Osteocyte (in vitro differentiated cells): Measurements from ENCODE around the gene SH3BP5L. TPM values are rescaled to one million over a fixed set of nuclear protein-coding genes. Genes with fewer than 3 reads are reported as not detected.
A peak's percentile ranks its signal among the peaks of the same experiment; 100 is the strongest.

Experiments
- DNase-seq: peaks from one replicate; pipeline ENCODE4 v3.0.0; 2021; ENCODE audit warnings: mixed read lengths; ENCODE audit not compliant: unreplicated experiment; ENCODE audit errors: extremely low spot score
- H3K27ac Mint-ChIP-seq: one replicate; pipeline ENCODE4 v1.8.0; 2021; ENCODE audit warnings: mild to moderate bottlenecking, mixed read lengths; ENCODE audit not compliant: unreplicated experiment
- H3K27me3 Mint-ChIP-seq: one replicate; pipeline ENCODE4 v1.8.0; 2021; ENCODE audit warnings: mixed read lengths; ENCODE audit not compliant: unreplicated experiment
- H3K36me3 Mint-ChIP-seq: one replicate; pipeline ENCODE4 v1.8.0; 2021; ENCODE audit warnings: mixed read lengths; ENCODE audit not compliant: unreplicated experiment
- H3K4me1 Mint-ChIP-seq: one replicate; pipeline ENCODE4 v1.8.0; 2021; ENCODE audit warnings: mixed read lengths; ENCODE audit not compliant: unreplicated experiment
- H3K4me3 Mint-ChIP-seq: one replicate; pipeline ENCODE4 v1.8.0; 2021; ENCODE audit warnings: mild to moderate bottlenecking, moderate library complexity, mixed read lengths; ENCODE audit not compliant: unreplicated experiment
- H3K9me3 Mint-ChIP-seq: one replicate; pipeline ENCODE4 v1.8.0; 2021; ENCODE audit warnings: mixed read lengths; ENCODE audit not compliant: unreplicated experiment
- total RNA-seq: library from RNA; stranded (reverse); gene quantifications from 2 replicates; pipeline ENCODE4 v1.2.1, GENCODE V29; 2021
- TF ChIP-seq, protein P1 (sequence below): fragments of 200-600 bp; sonication (generic); IDR thresholded peaks from 2 replicates; pipeline ENCODE4 v1.5.0; 2021; ENCODE audit warnings: antibody characterized with exemption, mild to moderate bottlenecking, moderate library complexity

SH3BP5L gene
- total RNA-seq, 1 donor from 2014 or later = 32.4 TPM

DNA sequence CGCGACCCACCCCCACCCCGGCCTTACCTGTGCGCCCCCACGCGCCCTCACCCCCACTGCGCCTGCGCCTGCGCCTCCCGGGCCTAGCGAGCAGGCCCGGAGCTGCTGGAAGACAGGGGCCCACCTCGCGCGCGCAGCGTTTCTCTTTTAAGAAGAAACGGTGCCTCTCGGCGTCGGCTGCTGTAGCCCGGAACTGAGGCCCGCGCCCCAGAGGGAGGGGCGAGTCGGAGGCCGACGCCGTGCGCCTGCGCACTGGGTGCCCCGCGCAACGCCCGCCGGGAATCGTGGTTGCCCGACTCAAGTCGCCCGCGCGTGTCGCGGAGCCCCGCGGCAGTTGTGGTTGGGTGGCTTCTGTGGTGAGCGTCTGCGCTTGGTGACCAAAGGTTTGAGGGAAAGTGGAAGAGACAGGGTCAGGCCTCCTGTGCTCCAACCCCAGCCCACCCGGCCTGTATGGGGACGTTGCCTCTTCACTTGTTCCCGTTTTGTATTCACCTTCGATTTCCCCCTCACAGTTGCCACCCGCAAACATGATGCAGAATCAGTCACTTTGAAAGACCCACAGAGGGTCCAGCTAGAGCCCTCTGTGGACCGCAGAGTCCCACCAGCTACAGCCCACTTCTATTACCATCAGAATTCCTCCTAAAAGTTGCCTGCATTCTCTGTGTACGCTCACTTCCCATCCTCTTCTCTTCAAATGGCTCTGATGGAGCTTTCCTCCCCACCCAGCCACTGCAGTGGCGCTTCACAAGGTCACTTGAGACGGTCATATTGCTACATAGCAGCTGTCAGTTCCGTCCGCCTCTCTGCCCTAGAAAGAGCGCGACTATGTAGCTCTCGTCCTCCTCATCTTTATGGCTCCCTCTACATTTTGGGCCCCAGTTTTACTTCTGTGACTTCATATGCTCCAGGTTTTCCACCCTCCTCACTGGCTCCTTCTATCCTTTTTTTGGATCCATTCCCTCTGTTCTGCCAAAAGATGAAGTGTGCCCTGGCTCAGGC, 33.5 kb upstream of the SH3BP5L start, which contains the start of gene ZNF692:
TSS of gene ZNF692 (minus strand) at position 195 of the 999 bp plus-strand sequence. CDS start 776 bp downstream, outside the sequence.
- DNase-seq = peak; percentile 98
- H3K27ac Mint-ChIP-seq = peak within 1 kb of the TSS; percentile 88
- no peaks in the 10 kb centered on the region for H3K9me3 Mint-ChIP-seq
- no peaks in the 10 kb centered on the region for H3K27me3 Mint-ChIP-seq
- peak within 1 kb of the TSS; percentile 85 for H3K4me3 Mint-ChIP-seq
- TF ChIP-seq, protein P1, sequence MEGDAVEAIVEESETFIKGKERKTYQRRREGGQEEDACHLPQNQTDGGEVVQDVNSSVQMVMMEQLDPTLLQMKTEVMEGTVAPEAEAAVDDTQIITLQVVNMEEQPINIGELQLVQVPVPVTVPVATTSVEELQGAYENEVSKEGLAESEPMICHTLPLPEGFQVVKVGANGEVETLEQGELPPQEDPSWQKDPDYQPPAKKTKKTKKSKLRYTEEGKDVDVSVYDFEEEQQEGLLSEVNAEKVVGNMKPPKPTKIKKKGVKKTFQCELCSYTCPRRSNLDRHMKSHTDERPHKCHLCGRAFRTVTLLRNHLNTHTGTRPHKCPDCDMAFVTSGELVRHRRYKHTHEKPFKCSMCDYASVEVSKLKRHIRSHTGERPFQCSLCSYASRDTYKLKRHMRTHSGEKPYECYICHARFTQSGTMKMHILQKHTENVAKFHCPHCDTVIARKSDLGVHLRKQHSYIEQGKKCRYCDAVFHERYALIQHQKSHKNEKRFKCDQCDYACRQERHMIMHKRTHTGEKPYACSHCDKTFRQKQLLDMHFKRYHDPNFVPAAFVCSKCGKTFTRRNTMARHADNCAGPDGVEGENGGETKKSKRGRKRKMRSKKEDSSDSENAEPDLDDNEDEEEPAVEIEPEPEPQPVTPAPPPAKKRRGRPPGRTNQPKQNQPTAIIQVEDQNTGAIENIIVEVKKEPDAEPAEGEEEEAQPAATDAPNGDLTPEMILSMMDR = no peak
- peaks cover 33% of the 10 kb centered on the region for H3K4me1 Mint-ChIP-seq
- no peaks in the 10 kb centered on the region for H3K36me3 Mint-ChIP-seq

DNA sequence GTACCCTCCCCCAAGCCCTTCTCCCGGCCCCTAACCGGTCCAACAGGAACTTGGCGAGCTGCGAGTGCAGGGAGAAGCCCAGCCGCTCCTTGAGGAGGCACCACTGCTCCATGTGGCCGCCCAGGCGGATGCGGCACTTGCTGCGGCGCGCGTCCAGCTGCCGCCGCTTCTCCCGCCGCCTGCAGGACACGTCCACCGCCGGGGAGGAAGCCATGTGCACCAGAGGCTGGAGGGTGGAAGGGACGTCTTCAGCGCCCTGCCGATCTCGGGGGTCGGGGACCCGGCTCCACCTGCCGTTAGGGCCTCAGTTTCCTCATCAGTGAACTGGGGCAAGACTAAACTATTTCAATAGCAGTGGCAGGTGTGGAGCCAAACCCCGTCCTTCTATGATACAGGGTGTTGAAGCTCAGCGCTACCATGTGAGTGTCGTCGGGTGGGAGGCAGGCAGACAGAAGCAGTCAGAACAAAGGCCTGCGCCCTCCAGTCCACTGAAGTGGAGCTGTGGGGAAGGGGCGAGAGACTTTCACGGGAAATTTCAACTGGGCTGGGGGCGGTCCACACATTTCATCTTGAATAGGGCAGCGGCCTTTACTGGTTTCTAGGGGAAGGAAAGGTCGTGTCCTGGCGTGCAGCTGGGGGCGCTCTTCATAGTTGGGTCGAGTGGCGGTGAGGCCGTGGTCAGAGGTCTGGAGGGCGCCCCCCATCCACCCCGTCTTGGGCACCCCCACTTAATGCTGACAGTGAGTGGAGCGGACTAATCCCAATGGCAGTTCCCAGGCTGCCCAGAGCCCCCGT, 32.6 kb upstream of the SH3BP5L start:
- H3K27ac Mint-ChIP-seq = peak overlapping the region; percentile 88
- peaks cover 25% of the 10 kb centered on the region for H3K4me1 Mint-ChIP-seq
- H3K27me3 Mint-ChIP-seq = no peaks in the 10 kb centered on the region
- no peak for DNase-seq
- TF ChIP-seq, protein P1 = peak; percentile 30
- H3K4me3 Mint-ChIP-seq = peak overlapping the region; percentile 85
- no peaks in the 10 kb centered on the region for H3K9me3 Mint-ChIP-seq
- H3K36me3 Mint-ChIP-seq = peaks cover 1% of the 10 kb centered on the region

DNA sequence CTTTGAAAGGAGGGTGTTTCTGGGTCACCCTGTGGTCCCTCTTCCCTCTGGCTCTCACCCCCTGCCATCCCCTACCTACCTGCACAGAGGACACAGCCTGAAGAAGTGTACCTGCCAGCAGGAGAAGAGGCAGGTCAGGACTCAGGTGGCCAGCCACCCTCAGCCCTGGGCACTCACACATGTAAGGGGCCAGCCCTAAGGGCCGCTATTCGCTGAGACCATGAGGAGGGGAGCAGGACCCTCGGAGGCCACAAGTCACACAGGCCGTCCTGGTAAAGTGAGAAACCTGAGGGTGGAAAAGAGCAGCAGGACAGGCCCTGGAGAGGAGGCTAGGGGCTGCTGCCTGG, 32.0 kb upstream of the SH3BP5L start:
- peak overlapping the region; percentile 85 for H3K4me3 Mint-ChIP-seq
- no peaks in the 10 kb centered on the region for H3K9me3 Mint-ChIP-seq
- peak overlapping the region; percentile 88 for H3K27ac Mint-ChIP-seq
- no peaks in the 10 kb centered on the region for H3K27me3 Mint-ChIP-seq
- H3K4me1 Mint-ChIP-seq = peaks cover 21% of the 10 kb centered on the region
- peak; percentile 60 for DNase-seq
- TF ChIP-seq, protein P1 = no peak
- H3K36me3 Mint-ChIP-seq = peaks cover 1% of the 10 kb centered on the region

DNA sequence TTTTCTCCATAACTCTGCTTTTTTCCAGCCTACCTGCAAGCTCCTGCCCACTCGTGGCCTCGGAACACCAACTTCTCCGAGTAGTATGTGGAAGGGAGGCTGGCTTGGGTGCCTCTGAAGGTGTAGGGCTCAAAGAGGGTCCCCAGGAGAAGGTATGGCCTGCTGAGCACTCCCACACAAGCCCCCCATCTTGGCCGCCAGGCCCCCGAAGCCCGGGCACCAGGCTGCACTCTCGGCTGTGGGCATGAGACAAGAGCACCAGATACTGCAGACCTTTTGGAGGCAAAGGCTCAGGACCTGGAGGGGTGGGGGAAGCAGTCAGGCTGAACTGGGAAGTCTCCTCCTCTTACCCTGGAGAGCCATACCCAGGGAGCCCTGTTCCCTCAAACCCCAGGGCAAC, 31.5 kb upstream of the SH3BP5L start:
- Mint-ChIP-seq H3K36me3 (peaks cover 1% of the 10 kb centered on the region), H3K27ac (peak overlapping the region; percentile 42), H3K27me3 (no peaks in the 10 kb centered on the region), H3K4me1 (peaks cover 18% of the 10 kb centered on the region), H3K9me3 (no peaks in the 10 kb centered on the region), H3K4me3 (peak overlapping the region; percentile 85)
- TF ChIP-seq, protein P1 = no peak
- peak; percentile 71 for DNase-seq
